Retinal pigment epithelial cell (primary cell): ENCODE data around the gene CLCN1.

Experiments
- DNase-seq: peaks from one replicate; pipeline ENCODE4 v3.0.0-alpha.2; 2010; ENCODE audit warnings: low read depth
- H3K4me3 ChIP-seq: 2 replicates; pipeline ENCODE4 v1.5.1; 2011; ENCODE audit warnings: mild to moderate bottlenecking, low read length, control low read depth, moderate library complexity
- TF ChIP-seq, protein P1 (sequence below): conservative IDR thresholded peaks from 2 replicates; pipeline ENCODE4 v1.5.1; 2011; ENCODE audit warnings: low read depth, low read length, control low read depth, inconsistent platforms

Gene CLCN1

DNA sequence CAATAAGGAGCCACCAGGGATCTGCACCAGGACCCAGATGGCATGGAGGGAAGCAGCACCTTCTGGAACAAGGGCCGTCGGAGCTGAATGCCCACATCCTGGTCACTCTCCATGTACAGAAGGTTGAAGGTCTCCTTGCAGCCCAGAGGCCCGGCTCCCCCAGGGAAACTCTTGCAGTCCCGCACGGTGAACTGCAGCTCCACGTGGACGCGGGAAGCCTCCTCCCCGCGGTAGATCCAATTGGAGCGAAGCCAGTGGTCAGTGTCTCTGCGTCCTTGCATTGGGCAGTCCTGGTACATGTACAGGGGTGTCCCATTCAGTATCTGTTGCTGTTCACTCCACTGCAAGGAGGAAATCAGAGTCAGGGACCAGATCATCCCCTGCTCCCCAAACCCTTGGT, 85.4 kb downstream of the CLCN1 start:
- no peak for DNase-seq
- H3K4me3 ChIP-seq: no peak overlapping the region
- TF ChIP-seq, protein P1, sequence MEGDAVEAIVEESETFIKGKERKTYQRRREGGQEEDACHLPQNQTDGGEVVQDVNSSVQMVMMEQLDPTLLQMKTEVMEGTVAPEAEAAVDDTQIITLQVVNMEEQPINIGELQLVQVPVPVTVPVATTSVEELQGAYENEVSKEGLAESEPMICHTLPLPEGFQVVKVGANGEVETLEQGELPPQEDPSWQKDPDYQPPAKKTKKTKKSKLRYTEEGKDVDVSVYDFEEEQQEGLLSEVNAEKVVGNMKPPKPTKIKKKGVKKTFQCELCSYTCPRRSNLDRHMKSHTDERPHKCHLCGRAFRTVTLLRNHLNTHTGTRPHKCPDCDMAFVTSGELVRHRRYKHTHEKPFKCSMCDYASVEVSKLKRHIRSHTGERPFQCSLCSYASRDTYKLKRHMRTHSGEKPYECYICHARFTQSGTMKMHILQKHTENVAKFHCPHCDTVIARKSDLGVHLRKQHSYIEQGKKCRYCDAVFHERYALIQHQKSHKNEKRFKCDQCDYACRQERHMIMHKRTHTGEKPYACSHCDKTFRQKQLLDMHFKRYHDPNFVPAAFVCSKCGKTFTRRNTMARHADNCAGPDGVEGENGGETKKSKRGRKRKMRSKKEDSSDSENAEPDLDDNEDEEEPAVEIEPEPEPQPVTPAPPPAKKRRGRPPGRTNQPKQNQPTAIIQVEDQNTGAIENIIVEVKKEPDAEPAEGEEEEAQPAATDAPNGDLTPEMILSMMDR: no peak
